Panc1 (cell line): Measurements from ENCODE around the gene LAMP5. TPM values are rescaled to one million over a fixed set of nuclear protein-coding genes. Genes with fewer than 3 reads are reported as not detected.

Experiments
- ATAC-seq: fragments of 200-7000 bp; cut with Tn5 transposase; 2 replicates; pipeline ENCODE4 v1.9.1; 2020; ENCODE audit warnings: mild to moderate bottlenecking, moderate library complexity
- BruUV-seq: library from RNA; stranded (reverse); fragments of 400-500 nt; replicated peaks from 2 replicates; lab custom pipeline; 2021; lab: Mats Ljungman, UMichigan
- CTCF ChIA-PET: fragments of 300-600 bp; sonication (Branson Sonifier 250); formaldehyde crosslinking; loops from one replicate; lab custom pipeline; 2022; ENCODE audit warnings: antibody characterized with exemption; lab: Charles Lee
- POLR2A ChIA-PET: fragments of 300-600 bp; sonication (Branson Sonifier 250); formaldehyde crosslinking; loops from one replicate; lab custom pipeline; 2022; ENCODE audit warnings: antibody characterized with exemption; lab: Charles Lee
- DNase-seq: peaks from one replicate; pipeline ENCODE4 v3.0.0-alpha.2; 2010; ENCODE audit warnings: low read depth, low spot score
- H3K27ac ChIP-seq: 2 replicates; pipeline ENCODE4 v1.5.1; 2011; ENCODE audit warnings: mild to moderate bottlenecking, low read length, inconsistent platforms
- H3K27me3 ChIP-seq: fragments of 200-500 bp; sonication (Bioruptor generic); 2 replicates; pipeline ENCODE4 v1.6.0; 2014; ENCODE audit warnings: low read length, inconsistent platforms; ENCODE audit not compliant: control insufficient read depth, insufficient read depth
- H3K36me3 ChIP-seq: fragments of 200-500 bp; sonication (Bioruptor generic); 2 replicates; pipeline ENCODE4 v1.5.1; 2014; ENCODE audit warnings: inconsistent platforms, mild to moderate bottlenecking, low read length, moderate library complexity; ENCODE audit not compliant: control insufficient read depth, insufficient read depth
- H3K4me1 ChIP-seq: 2 replicates; pipeline ENCODE4 v1.5.1; 2011; ENCODE audit warnings: inconsistent platforms, mild to moderate bottlenecking, low read length, moderate library complexity; ENCODE audit not compliant: control insufficient read depth, insufficient read depth
- H3K4me3 ChIP-seq, 2 experiments: 2 replicates each; pipeline ENCODE4 v1.5.1; 2011 to 2012; ENCODE audit warnings: low read depth in 2 of 2, low read length in 2 of 2, mild to moderate bottlenecking in 2 of 2, inconsistent platforms in 1 of 2, moderate library complexity in 1 of 2
- H3K9me3 ChIP-seq: fragments of 200-500 bp; sonication (Bioruptor generic); 2 replicates; pipeline ENCODE4 v1.5.1; 2014; ENCODE audit warnings: low read depth, mild to moderate bottlenecking, inconsistent platforms, low read length, moderate library complexity; ENCODE audit not compliant: control insufficient read depth, insufficient read depth
- POLR2AphosphoS5 ChIP-seq: IDR thresholded peaks from 2 replicates; pipeline ENCODE4 v1.6.1; 2012; ENCODE audit warnings: mild to moderate bottlenecking, low read depth, low read length, moderate library complexity
- SIN3A ChIP-seq: IDR thresholded peaks from 2 replicates; pipeline ENCODE4 v1.6.1; 2012; ENCODE audit warnings: low read depth, mild to moderate bottlenecking, low read length, moderate library complexity, borderline replicate concordance; ENCODE audit not compliant: insufficient read depth
- TCF7L2 ChIP-seq: IDR thresholded peaks from 2 replicates; pipeline ENCODE4 v1.6.1; 2011; ENCODE audit warnings: mild to moderate bottlenecking, low read depth, low read length, inconsistent platforms
- in situ Hi-C: cut with HindIII; loops from 2 replicates; pipeline ENCODE4 v1.10.0; 2016; ENCODE audit warnings: low sequenced_read_pairs, low pct_unique_long_range_greater_than_20kb
- intact Hi-C: fragments of 100-400 bp; cut with micrococcal nuclease; formaldehyde crosslinking; loops from one replicate; pipeline ENCODE4 v1.10.0; 2022; ENCODE audit not compliant: unreplicated experiment
- total RNA-seq: library from RNA; stranded (reverse); gene quantifications from one replicate; pipeline ENCODE4 v1.2.1, GENCODE V29; 2021; ENCODE audit not compliant: unreplicated experiment
- TF ChIP-seq, protein P1 (sequence below), 2 experiments: IDR thresholded peaks; 2 replicates each; pipeline ENCODE4 v1.6.1; 2011 to 2012; ENCODE audit warnings: low read depth in 2 of 2, control low read depth in 1 of 2, low read length in 1 of 2, mild to moderate bottlenecking in 1 of 2, moderate library complexity in 1 of 2; ENCODE audit not compliant: insufficient read depth in 1 of 2
- TF ChIP-seq, protein P2 (sequence below): fragments of 450-650 bp; IDR thresholded peaks from 2 replicates; pipeline ENCODE4 v1.5.1; 2017; ENCODE audit warnings: mild to moderate bottlenecking

LAMP5 gene
- total RNA-seq, 1 experiment from 2014 or later, result not detected

DNA sequence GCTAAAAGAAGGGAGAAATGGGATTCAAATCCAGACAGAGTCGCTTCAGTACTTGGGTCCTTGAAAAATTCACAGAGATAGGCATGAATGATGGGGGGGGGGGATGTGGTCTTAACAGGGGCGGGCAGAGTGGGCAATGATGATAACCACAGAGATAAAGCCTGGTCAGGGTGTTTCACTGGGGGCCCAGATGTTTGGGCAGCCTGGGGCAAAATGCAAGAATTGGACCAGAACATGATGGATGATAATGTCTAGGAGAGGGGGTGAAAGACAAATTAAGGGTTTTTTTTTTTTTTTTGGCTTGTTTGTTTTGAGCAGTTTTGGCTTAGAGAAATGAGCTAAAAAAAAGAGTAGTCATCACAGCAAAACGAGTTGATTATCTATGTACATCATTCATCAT lies 57.4 kb downstream of the LAMP5 start:
- in situ Hi-C loops (no loop called here), intact Hi-C loops (no loop called here)
- ChIA-PET POLR2A (no interaction called here), CTCF (interaction anchor here (0.6 kb wide), 1 partner anchor 520 kb away, joined by 3 read pairs; no protein-coding TSS in a partner anchor)
- Histone ChIP-seq H3K4me1 (no peaks in the 10 kb centered on the region), H3K27me3 (no peaks in the 10 kb centered on the region), H3K9me3 (no peaks in the 10 kb centered on the region), H3K36me3 (no peaks in the 10 kb centered on the region), H3K4me3 (no peak overlapping the region), H3K27ac (no peak overlapping the region)
- BruUV-seq, result no TSS peak
- ATAC-seq (no peak), DNase-seq (no peak)
- no peak for TF ChIP-seq SIN3A
- TF ChIP-seq TCF7L2, result no peak
- TF ChIP-seq, protein P1, sequence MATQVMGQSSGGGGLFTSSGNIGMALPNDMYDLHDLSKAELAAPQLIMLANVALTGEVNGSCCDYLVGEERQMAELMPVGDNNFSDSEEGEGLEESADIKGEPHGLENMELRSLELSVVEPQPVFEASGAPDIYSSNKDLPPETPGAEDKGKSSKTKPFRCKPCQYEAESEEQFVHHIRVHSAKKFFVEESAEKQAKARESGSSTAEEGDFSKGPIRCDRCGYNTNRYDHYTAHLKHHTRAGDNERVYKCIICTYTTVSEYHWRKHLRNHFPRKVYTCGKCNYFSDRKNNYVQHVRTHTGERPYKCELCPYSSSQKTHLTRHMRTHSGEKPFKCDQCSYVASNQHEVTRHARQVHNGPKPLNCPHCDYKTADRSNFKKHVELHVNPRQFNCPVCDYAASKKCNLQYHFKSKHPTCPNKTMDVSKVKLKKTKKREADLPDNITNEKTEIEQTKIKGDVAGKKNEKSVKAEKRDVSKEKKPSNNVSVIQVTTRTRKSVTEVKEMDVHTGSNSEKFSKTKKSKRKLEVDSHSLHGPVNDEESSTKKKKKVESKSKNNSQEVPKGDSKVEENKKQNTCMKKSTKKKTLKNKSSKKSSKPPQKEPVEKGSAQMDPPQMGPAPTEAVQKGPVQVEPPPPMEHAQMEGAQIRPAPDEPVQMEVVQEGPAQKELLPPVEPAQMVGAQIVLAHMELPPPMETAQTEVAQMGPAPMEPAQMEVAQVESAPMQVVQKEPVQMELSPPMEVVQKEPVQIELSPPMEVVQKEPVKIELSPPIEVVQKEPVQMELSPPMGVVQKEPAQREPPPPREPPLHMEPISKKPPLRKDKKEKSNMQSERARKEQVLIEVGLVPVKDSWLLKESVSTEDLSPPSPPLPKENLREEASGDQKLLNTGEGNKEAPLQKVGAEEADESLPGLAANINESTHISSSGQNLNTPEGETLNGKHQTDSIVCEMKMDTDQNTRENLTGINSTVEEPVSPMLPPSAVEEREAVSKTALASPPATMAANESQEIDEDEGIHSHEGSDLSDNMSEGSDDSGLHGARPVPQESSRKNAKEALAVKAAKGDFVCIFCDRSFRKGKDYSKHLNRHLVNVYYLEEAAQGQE (IDR thresholded peaks at IDR 0.05; ENCODE audit: insufficient read depth in 1 of 2, low read depth in 2 of 2, low read length in 1 of 2), result no peak
- no peak for TF ChIP-seq POLR2AphosphoS5
- TF ChIP-seq, protein P2, sequence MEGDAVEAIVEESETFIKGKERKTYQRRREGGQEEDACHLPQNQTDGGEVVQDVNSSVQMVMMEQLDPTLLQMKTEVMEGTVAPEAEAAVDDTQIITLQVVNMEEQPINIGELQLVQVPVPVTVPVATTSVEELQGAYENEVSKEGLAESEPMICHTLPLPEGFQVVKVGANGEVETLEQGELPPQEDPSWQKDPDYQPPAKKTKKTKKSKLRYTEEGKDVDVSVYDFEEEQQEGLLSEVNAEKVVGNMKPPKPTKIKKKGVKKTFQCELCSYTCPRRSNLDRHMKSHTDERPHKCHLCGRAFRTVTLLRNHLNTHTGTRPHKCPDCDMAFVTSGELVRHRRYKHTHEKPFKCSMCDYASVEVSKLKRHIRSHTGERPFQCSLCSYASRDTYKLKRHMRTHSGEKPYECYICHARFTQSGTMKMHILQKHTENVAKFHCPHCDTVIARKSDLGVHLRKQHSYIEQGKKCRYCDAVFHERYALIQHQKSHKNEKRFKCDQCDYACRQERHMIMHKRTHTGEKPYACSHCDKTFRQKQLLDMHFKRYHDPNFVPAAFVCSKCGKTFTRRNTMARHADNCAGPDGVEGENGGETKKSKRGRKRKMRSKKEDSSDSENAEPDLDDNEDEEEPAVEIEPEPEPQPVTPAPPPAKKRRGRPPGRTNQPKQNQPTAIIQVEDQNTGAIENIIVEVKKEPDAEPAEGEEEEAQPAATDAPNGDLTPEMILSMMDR, result no peak

DNA sequence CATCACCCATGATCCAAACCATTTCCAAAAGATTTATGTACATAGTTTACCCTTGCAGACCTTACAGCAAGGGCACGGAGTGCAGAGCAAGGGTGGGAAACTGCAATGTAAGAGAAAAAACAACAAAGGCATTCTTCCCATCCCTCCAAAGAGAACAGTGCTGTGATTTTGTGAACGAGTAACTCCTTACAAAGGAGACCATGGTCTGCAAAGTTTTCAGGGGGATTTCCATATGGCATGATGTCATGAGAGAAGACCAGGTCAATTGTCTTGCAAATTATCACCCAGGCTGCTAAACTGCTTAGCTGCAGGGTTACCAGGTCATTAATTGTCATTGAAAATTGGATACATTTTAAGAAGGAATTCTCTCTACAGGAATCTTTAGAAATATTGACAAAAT lies 58.3 kb downstream of the LAMP5 start:
- BruUV-seq, result no TSS peak
- no peak for ATAC-seq
- TF ChIP-seq POLR2AphosphoS5 (no peak), TCF7L2 (no peak), SIN3A (no peak)
- TF ChIP-seq, protein P1 (IDR thresholded peaks at IDR 0.05; ENCODE audit: insufficient read depth in 1 of 2, low read depth in 2 of 2, low read length in 1 of 2), result no peak
- TF ChIP-seq, protein P2, result no peak
- H3K9me3 ChIP-seq, result no peaks in the 10 kb centered on the region
- H3K27me3 ChIP-seq, result no peaks in the 10 kb centered on the region
- intact Hi-C loops, result no loop called here
- POLR2A ChIA-PET, result no interaction called here
- no peaks in the 10 kb centered on the region for H3K36me3 ChIP-seq
- CTCF ChIA-PET, result no interaction called here
- H3K4me1 ChIP-seq, result no peaks in the 10 kb centered on the region
- no peak overlapping the region for H3K27ac ChIP-seq
- in situ Hi-C loops, result no loop called here
- no peak overlapping the region for H3K4me3 ChIP-seq
- DNase-seq, result no peak
